Activated CD8-positive, alpha-beta memory T cell treated with anti-CD3 and anti-CD28 coated beads for 36 hours (primary cell): Measurements from ENCODE around the gene MSI2. TPM values are rescaled to one million over a fixed set of nuclear protein-coding genes. Genes with fewer than 3 reads are reported as not detected.

ENCODE experiments used
- CTCF ChIA-PET: fragments of 350-600 bp; sonication (Branson Sonifier 250); formaldehyde crosslinking; loops from one replicate; lab custom pipeline; 2021; ENCODE audit warnings: antibody characterized with exemption; lab: Charles Lee
- POLR2A ChIA-PET: fragments of 350-600 bp; sonication (Branson Sonifier 250); formaldehyde crosslinking; loops from one replicate; lab custom pipeline; 2021; ENCODE audit warnings: antibody characterized with exemption; lab: Charles Lee
- total RNA-seq, 2 experiments: library from RNA; stranded (reverse); gene quantifications; one replicate each; pipeline ENCODE4 v1.2.3, GENCODE V29; 2021

MSI2 gene
- total RNA-seq, 2 experiments from 2014 or later: 56.5 to 59.6 TPM

- ChIA-PET POLR2A (no interaction called here), CTCF (no interaction called here)
These were observed 138.1 kb downstream of the MSI2 start for GRCh38 chr17:57394375-57394774.

GRCh38 chr17:57395721-57396321 lies 139.5 kb downstream of the MSI2 start:
- CTCF ChIA-PET: no interaction called here
- POLR2A ChIA-PET: no interaction called here

GRCh38 chr17:57396511-57396921 lies 140.2 kb downstream of the MSI2 start:
- CTCF ChIA-PET: no interaction called here

GRCh38 chr17:57397402-57397801 lies 141.1 kb downstream of the MSI2 start:
- POLR2A ChIA-PET: no interaction called here
- CTCF ChIA-PET: no interaction called here

More at GRCh38 chr17:57396511-57396921, 140.2 kb downstream of the MSI2 start:
- POLR2A ChIA-PET: no interaction called here

- CTCF ChIA-PET: no interaction called here
These were observed 143.4 kb downstream of the MSI2 start for GRCh38 chr17:57399690-57400089.

GRCh38 chr17:57400648-57401047 lies 144.3 kb downstream of the MSI2 start:
- POLR2A ChIA-PET: no interaction called here
- CTCF ChIA-PET: no interaction called here

More at GRCh38 chr17:57399690-57400089, 143.4 kb downstream of the MSI2 start:
- POLR2A ChIA-PET: interaction anchor here (0.6 kb wide), 1 partner anchor 55 kb away, joined by 3 read pairs; no protein-coding TSS in a partner anchor

- CTCF ChIA-PET: no interaction called here
- POLR2A ChIA-PET: no interaction called here
These were observed 145.5 kb downstream of the MSI2 start for GRCh38 chr17:57401556-57402488.

GRCh38 chr17:57402681-57403180 lies 146.4 kb downstream of the MSI2 start:
- ChIA-PET POLR2A (no interaction called here), CTCF (no interaction called here)

GRCh38 chr17:57403236-57403635 lies 146.9 kb downstream of the MSI2 start:
- ChIA-PET CTCF (no interaction called here), POLR2A (no interaction called here)

- POLR2A ChIA-PET: no interaction called here
These were observed 147.8 kb downstream of the MSI2 start for GRCh38 chr17:57404073-57404472.

GRCh38 chr17:57404795-57405490 lies 148.6 kb downstream of the MSI2 start:
- ChIA-PET POLR2A (no interaction called here), CTCF (interaction anchor here (1.2 kb wide), 1 partner anchor 162 kb away, joined by 5 read pairs; no protein-coding TSS in a partner anchor)

More at GRCh38 chr17:57404073-57404472, 147.8 kb downstream of the MSI2 start:
- CTCF ChIA-PET: interaction anchor here (1.2 kb wide), 1 partner anchor 161 kb away, joined by 5 read pairs; no protein-coding TSS in a partner anchor

- CTCF ChIA-PET: no interaction called here
These were observed 149.3 kb downstream of the MSI2 start for GRCh38 chr17:57405491-57406072.

GRCh38 chr17:57406131-57406980 lies 150.0 kb downstream of the MSI2 start:
- ChIA-PET POLR2A (no interaction called here), CTCF (interaction anchor here (1.0 kb wide), 1 partner anchor 163 kb away, joined by 5 read pairs; no protein-coding TSS in a partner anchor)

More at GRCh38 chr17:57405491-57406072, 149.3 kb downstream of the MSI2 start:
- POLR2A ChIA-PET: no interaction called here

GRCh38 chr17:57406981-57407286 lies 150.6 kb downstream of the MSI2 start:
- POLR2A ChIA-PET: no interaction called here
- CTCF ChIA-PET: interaction anchor here (1.0 kb wide), 1 partner anchor 164 kb away, joined by 5 read pairs; no protein-coding TSS in a partner anchor

- ChIA-PET POLR2A (no interaction called here), CTCF (interaction anchor here (1.0 to 1.8 kb wide), 2 partner anchors 164 kb away, joined by 5 to 6 read pairs; no protein-coding TSS in a partner anchor)
These were observed 151.2 kb downstream of the MSI2 start for GRCh38 chr17:57407287-57408070.

GRCh38 chr17:57408071-57408811 lies 151.9 kb downstream of the MSI2 start:
- ChIA-PET POLR2A (no interaction called here), CTCF (interaction anchor here (1.8 kb wide), 1 partner anchor 165 kb away, joined by 6 read pairs; no protein-coding TSS in a partner anchor)

- POLR2A ChIA-PET: no interaction called here
These were observed 153.8 kb downstream of the MSI2 start for GRCh38 chr17:57410169-57410568.

More at GRCh38 chr17:57410169-57410568, 153.8 kb downstream of the MSI2 start:
- CTCF ChIA-PET: no interaction called here
